WTC11 (cell line): ENCODE results near the gene GATD1.
A peak's percentile ranks its signal among the peaks of the same experiment; 100 is the strongest.

Experiments
- ATF1 ChIP-seq: sonication (generic); formaldehyde crosslinking; IDR thresholded peaks from 2 replicates; pipeline ENCODE4 v1.8.1; 2023; ENCODE audit warnings: mild to moderate bottlenecking, moderate library complexity, missing genetic modification reagents
- CREB1 ChIP-seq: sonication (generic); formaldehyde crosslinking; IDR thresholded peaks from 2 replicates; pipeline ENCODE4 v1.8.0; 2023; ENCODE audit warnings: mild to moderate bottlenecking, missing genetic modification reagents
- FOXK1 ChIP-seq: sonication (generic); formaldehyde crosslinking; IDR thresholded peaks from 2 replicates; pipeline ENCODE4 v1.8.0; 2022; ENCODE audit warnings: mild to moderate bottlenecking, moderate library complexity, missing genetic modification reagents
- FOXP1 ChIP-seq: sonication (generic); formaldehyde crosslinking; IDR thresholded peaks from 2 replicates; pipeline ENCODE4 v1.8.0; 2022; ENCODE audit warnings: missing genetic modification reagents, mild to moderate bottlenecking, moderate library complexity, borderline replicate concordance
- GABPB1 ChIP-seq: sonication (generic); formaldehyde crosslinking; IDR thresholded peaks from 2 replicates; pipeline ENCODE4 v1.8.1; 2023; ENCODE audit warnings: mild to moderate bottlenecking, missing genetic modification reagents
- IRF2 ChIP-seq: sonication (generic); formaldehyde crosslinking; IDR thresholded peaks from 2 replicates; pipeline ENCODE4 v1.8.0; 2022; ENCODE audit warnings: low read depth, missing genetic modification reagents, borderline replicate concordance
- NFYB ChIP-seq: sonication (generic); formaldehyde crosslinking; conservative IDR thresholded peaks from 2 replicates; pipeline ENCODE4 v1.8.0; 2022; ENCODE audit warnings: low read depth, missing genetic modification reagents
- SMAD4 ChIP-seq: sonication (generic); formaldehyde crosslinking; IDR thresholded peaks from 2 replicates; pipeline ENCODE4 v1.8.0; 2022; ENCODE audit warnings: mild to moderate bottlenecking, missing genetic modification reagents
- ZBTB21 ChIP-seq: sonication (generic); formaldehyde crosslinking; IDR thresholded peaks from 2 replicates; pipeline ENCODE4 v1.8.1; 2023; ENCODE audit warnings: mild to moderate bottlenecking, missing genetic modification reagents, borderline replicate concordance
- ZNF512 ChIP-seq: sonication (generic); formaldehyde crosslinking; IDR thresholded peaks from 2 replicates; pipeline ENCODE4 v1.8.1; 2022; ENCODE audit warnings: missing genetic modification reagents, borderline replicate concordance
- TF ChIP-seq, protein P1 (sequence below): fragments of 200-600 bp; IDR thresholded peaks from 2 replicates; pipeline ENCODE4 v1.8.0; 2022; ENCODE audit warnings: antibody characterized with exemption
- TF ChIP-seq, protein P2 (sequence below): sonication (generic); formaldehyde crosslinking; IDR thresholded peaks from 2 replicates; pipeline ENCODE4 v1.8.0; 2022; ENCODE audit warnings: mild to moderate bottlenecking, missing genetic modification reagents

- TF ChIP-seq ATF1 (CRISPR knock-in tag) (no peak), ZNF512 (CRISPR knock-in tag) (no peak), FOXK1 (CRISPR knock-in tag) (peak; percentile 44; the same call in 1 of the 2 replicates), ZBTB21 (CRISPR knock-in tag) (no peak), IRF2 (no peak), SMAD4 (no peak), GABPB1 (CRISPR knock-in tag) (no peak), NFYB (no peak), FOXP1 (CRISPR knock-in tag) (no peak; the same call in 1 of the 2 replicates), CREB1 (no peak)
- TF ChIP-seq, protein P1, sequence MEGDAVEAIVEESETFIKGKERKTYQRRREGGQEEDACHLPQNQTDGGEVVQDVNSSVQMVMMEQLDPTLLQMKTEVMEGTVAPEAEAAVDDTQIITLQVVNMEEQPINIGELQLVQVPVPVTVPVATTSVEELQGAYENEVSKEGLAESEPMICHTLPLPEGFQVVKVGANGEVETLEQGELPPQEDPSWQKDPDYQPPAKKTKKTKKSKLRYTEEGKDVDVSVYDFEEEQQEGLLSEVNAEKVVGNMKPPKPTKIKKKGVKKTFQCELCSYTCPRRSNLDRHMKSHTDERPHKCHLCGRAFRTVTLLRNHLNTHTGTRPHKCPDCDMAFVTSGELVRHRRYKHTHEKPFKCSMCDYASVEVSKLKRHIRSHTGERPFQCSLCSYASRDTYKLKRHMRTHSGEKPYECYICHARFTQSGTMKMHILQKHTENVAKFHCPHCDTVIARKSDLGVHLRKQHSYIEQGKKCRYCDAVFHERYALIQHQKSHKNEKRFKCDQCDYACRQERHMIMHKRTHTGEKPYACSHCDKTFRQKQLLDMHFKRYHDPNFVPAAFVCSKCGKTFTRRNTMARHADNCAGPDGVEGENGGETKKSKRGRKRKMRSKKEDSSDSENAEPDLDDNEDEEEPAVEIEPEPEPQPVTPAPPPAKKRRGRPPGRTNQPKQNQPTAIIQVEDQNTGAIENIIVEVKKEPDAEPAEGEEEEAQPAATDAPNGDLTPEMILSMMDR = no peak
- TF ChIP-seq, protein P2, sequence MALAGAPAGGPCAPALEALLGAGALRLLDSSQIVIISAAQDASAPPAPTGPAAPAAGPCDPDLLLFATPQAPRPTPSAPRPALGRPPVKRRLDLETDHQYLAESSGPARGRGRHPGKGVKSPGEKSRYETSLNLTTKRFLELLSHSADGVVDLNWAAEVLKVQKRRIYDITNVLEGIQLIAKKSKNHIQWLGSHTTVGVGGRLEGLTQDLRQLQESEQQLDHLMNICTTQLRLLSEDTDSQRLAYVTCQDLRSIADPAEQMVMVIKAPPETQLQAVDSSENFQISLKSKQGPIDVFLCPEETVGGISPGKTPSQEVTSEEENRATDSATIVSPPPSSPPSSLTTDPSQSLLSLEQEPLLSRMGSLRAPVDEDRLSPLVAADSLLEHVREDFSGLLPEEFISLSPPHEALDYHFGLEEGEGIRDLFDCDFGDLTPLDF = no peak
Observed at GRCh38 chr11:797296-798092, 20.2 kb upstream of the GATD1 start.
